Left lung (tissue), 10 donors: ENCODE measurements around the gene CHD5. TPM values are rescaled to one million over a fixed set of nuclear protein-coding genes. Genes with fewer than 3 reads are reported as not detected.
A peak's percentile ranks its signal among the peaks of the same experiment; 100 is the strongest.

Experiments used
- ATAC-seq: fragments of 200-7000 bp; cut with Tn5 transposase; one replicate; pipeline ENCODE4 v1.9.1; 2020; ENCODE audit warnings: moderate library complexity
- DNase-seq, 4 donors: peaks; one replicate each; pipeline ENCODE4 v3.0.0-alpha.2; 2013 to 2020
- H3K27ac ChIP-seq, 2 donors: fragments of 200-600 bp; sonication (generic) in 1 of 2; one replicate each; pipeline versions ENCODE4 v1.5.0 to v1.8.0; 2020 to 2021
- H3K27me3 ChIP-seq, 2 donors: fragments of 200-600 bp; sonication (generic) in 1 of 2; one replicate each; pipeline versions ENCODE4 v1.5.0 to v1.8.0; 2020 to 2021
- H3K36me3 ChIP-seq, 2 donors: fragments of 200-600 bp; sonication (generic) in 1 of 2; one replicate each; pipeline versions ENCODE4 v1.5.0 to v1.8.0; 2020 to 2021
- H3K4me1 ChIP-seq, 2 donors: fragments of 200-600 bp; one replicate each; pipeline ENCODE4 v1.8.0; 2021
- H3K4me3 ChIP-seq, 2 donors: fragments of 200-600 bp; sonication (generic) in 1 of 2; one replicate each; pipeline versions ENCODE4 v1.5.0 to v1.8.0; 2020 to 2021; ENCODE audit warnings: mild to moderate bottlenecking in 1 of 2
- H3K9me3 ChIP-seq, 2 donors: fragments of 200-600 bp; sonication (generic) in 1 of 2; one replicate each; pipeline versions ENCODE4 v1.5.0 to v1.8.0; 2020 to 2021
- CTCF ChIP-seq, 2 donors: fragments of 200-600 bp; sonication (generic) in 1 of 2; IDR thresholded peaks; one replicate each; pipeline versions ENCODE4 v1.5.0 to v1.8.0; 2021; ENCODE audit warnings: antibody characterized with exemption in 2 of 2
- intact Hi-C, 2 donors: fragments of 100-400 bp; cut with DNase I; formaldehyde crosslinking; loops; one replicate each; pipeline versions ENCODE4 v1.11.2 to v1.14.2; 2022
- polyA plus RNA-seq, 6 donors: library from polyadenylated mRNA; unstranded; fragments of 120-200 nt; gene quantifications; one replicate each; pipeline ENCODE4 v1.2.1, GENCODE V29; 2013; ENCODE audit not compliant: insufficient read length in 6 of 6
- total RNA-seq, 2 donors: library from RNA; stranded (reverse); fragmentation: NEBNext Ultra II Directional; extraction: Animal tissue kit (Norgen Biotek cat#: 25700); gene quantifications; one replicate each; pipeline ENCODE4 v1.2.1, GENCODE V29; 2021
- donor health status: DM: no; HTN: yes; CAD: no.
- donor health status: DM: no; HTN: no; CAD: no.

Gene CHD5
- total and polyA plus RNA-seq, 8 donors: 0.03 to 0.36 (median 0.13) TPM

- ATAC-seq: no peak
- intact Hi-C loops: loop anchor here in 1 of 2 donors (10.0 kb wide), 1 partner anchor 142 kb away; the partner anchor contains the start of gene RPL22
- no peak for TF ChIP-seq CTCF (IDR thresholded peaks at IDR 0.05)
- Histone ChIP-seq H3K4me1 (peaks cover 1 to 16% of the 10 kb centered on the region in 2 donors), H3K4me3 (no peak overlapping the region), H3K27ac (no peak overlapping the region), H3K9me3 (no peaks in the 10 kb centered on the region), H3K27me3 (no peaks in the 10 kb centered on the region), H3K36me3 (peaks cover 0 to 39% of the 10 kb centered on the region in 2 donors)
- DNase-seq: no peak
These were observed 126.9 kb downstream of the CHD5 start for GRCh38 chr1:6053206-6053546.

GRCh38 chr1:6052543-6053205 is 127.4 kb downstream of the CHD5 start:
- TF ChIP-seq CTCF (IDR thresholded peaks at IDR 0.05): peak in 1 of 2 donors; percentile 23
- Histone ChIP-seq H3K27ac (no peak overlapping the region), H3K36me3 (peaks cover 0 to 44% of the 10 kb centered on the region in 2 donors), H3K27me3 (no peaks in the 10 kb centered on the region), H3K9me3 (no peaks in the 10 kb centered on the region), H3K4me1 (peaks cover 0 to 11% of the 10 kb centered on the region in 2 donors), H3K4me3 (no peak overlapping the region)
- peak in 2 of 4 donors; percentile 72 to 79 for DNase-seq
- intact Hi-C loops: loop anchor here in 1 of 2 donors (10.0 kb wide), 1 partner anchor 142 kb away; the partner anchor contains the start of gene RPL22
- ATAC-seq: peak; percentile 72

Other genes with a start within 250 kb of the CHD5 start
- gene NPHP4, start 187.9 kb downstream of the CHD5 start, total RNA-seq: 10 to 100 TPM; 13.4 to 16.4 TPM
- gene NPHP4, start 187.9 kb downstream of the CHD5 start, polyA plus RNA-seq: 10 to 100 TPM in 3 of 6 donors, 1 to 10 TPM in 3; 9.4 to 14.2 (median 10.0) TPM
- 10 to 100 TPM; 35.6 to 82.5 TPM for gene KCNAB2, start 134.4 kb downstream of the CHD5 start, total RNA-seq
- gene KCNAB2, start 134.4 kb downstream of the CHD5 start, polyA plus RNA-seq: 1 to 10 TPM; 5.6 to 7.0 (median 6.3) TPM
- gene RPL22, start 19.3 kb upstream of the CHD5 start, total RNA-seq: 100 to 1,000 TPM; 265 to 324 TPM
- gene RPL22, start 19.3 kb upstream of the CHD5 start, polyA plus RNA-seq: 100 to 1,000 TPM; 591 to 719 (median 663) TPM
- 10 to 100 TPM; 11.9 to 12.6 TPM for gene RNF207, start 25.8 kb upstream of the CHD5 start, total RNA-seq
- gene RNF207, start 25.8 kb upstream of the CHD5 start, polyA plus RNA-seq: 10 to 100 TPM; 10.7 to 16.3 (median 14.2) TPM
- 10 to 100 TPM; 70.0 to 84.1 TPM for gene ICMT, start 55.6 kb upstream of the CHD5 start, total RNA-seq
- 10 to 100 TPM; 32.0 to 49.1 (median 40.1) TPM for gene ICMT, start 55.6 kb upstream of the CHD5 start, polyA plus RNA-seq
- not detected for gene HES3, start 63.9 kb upstream of the CHD5 start, total RNA-seq
- not detected for gene HES3, start 63.9 kb upstream of the CHD5 start, polyA plus RNA-seq
- gene GPR153, start 80.8 kb upstream of the CHD5 start, total RNA-seq: 10 to 100 TPM; 15.3 to 16.4 TPM
- 10 to 100 TPM; 13.8 to 31.6 (median 19.7) TPM for gene GPR153, start 80.8 kb upstream of the CHD5 start, polyA plus RNA-seq
- 10 to 100 TPM; 28.8 to 30.1 TPM for gene ACOT7, start 213.4 kb upstream of the CHD5 start, total RNA-seq
- 10 to 100 TPM; 13.1 to 16.8 (median 14.6) TPM for gene ACOT7, start 213.4 kb upstream of the CHD5 start, polyA plus RNA-seq
- gene HES2, start 239.6 kb upstream of the CHD5 start, total RNA-seq: 1 to 10 TPM; 1.6 to 6.6 TPM
- under 1 TPM; 0.06 to 0.35 (median 0.16) TPM for gene HES2, start 239.6 kb upstream of the CHD5 start, polyA plus RNA-seq
- gene ESPN, start 244.5 kb upstream of the CHD5 start, total RNA-seq: 1 to 10 TPM; 1.2 to 3.7 TPM
- gene ESPN, start 244.5 kb upstream of the CHD5 start, polyA plus RNA-seq: 1 to 10 TPM; 1.7 to 3.1 (median 2.2) TPM